Amygdala (tissue), 56 donors: ENCODE data around the gene RIIAD1.

Experiments used
- DNase-seq, 56 donors: peaks; one replicate each; lab custom pipeline; 2025; lab: John Stamatoyannopoulos, UW

RIIAD1 gene

GRCh38 chr1:151776665-151777062 lies 55.3 kb downstream of the RIIAD1 start:
- DNase-seq, result no peak

GRCh38 chr1:151777317-151777716 lies 56.0 kb downstream of the RIIAD1 start:
- no peak for DNase-seq
